Glomerular visceral epithelial cell (primary cell): Measurements from ENCODE around the gene CDK15.
"Not testable (repeated sequence)": the region's sequence is repeated elsewhere in the genome, so short reads cannot be mapped to it uniquely, and the experiment has no call there.

Source experiments
- DNase-seq: peaks from one replicate; pipeline ENCODE4 v3.0.0-alpha.2; 2016; ENCODE audit errors: extremely low spot score

CDK15 gene

GRCh38 chr2:201806442-201807170 is at the start of gene CDK15:
Gene CDK15, plus strand, starts transcription at chr2:201806537. Its CDS starts 128 bp downstream, at chr2:201806665.
- DNase-seq, result peak; percentile 39

- DNase-seq, result peak; percentile 30
Observed at GRCh38 chr2:201758234-201758633, 48.1 kb upstream of the CDK15 start.

- DNase-seq, result no peak
Observed at GRCh38 chr2:201758873-201759272, 47.5 kb upstream of the CDK15 start.

GRCh38 chr2:201759567-201759966 is 46.8 kb upstream of the CDK15 start:
- no peak for DNase-seq

GRCh38 chr2:201761101-201761500 is 45.2 kb upstream of the CDK15 start:
- no peak for DNase-seq

- DNase-seq, result not testable (repeated sequence)
Observed at GRCh38 chr2:201764469-201764868, 41.9 kb upstream of the CDK15 start.

- no peak for DNase-seq
Observed at GRCh38 chr2:201765799-201766198, 40.5 kb upstream of the CDK15 start.

- DNase-seq, result no peak
Observed at GRCh38 chr2:201768918-201769317, 37.4 kb upstream of the CDK15 start.

- DNase-seq, result no peak
Observed at GRCh38 chr2:201769666-201770373, 36.5 kb upstream of the CDK15 start.

- DNase-seq, result no peak
Observed at GRCh38 chr2:201773990-201774389, 32.3 kb upstream of the CDK15 start.

GRCh38 chr2:201774546-201774945 is 31.8 kb upstream of the CDK15 start:
- no peak for DNase-seq

- no peak for DNase-seq
Observed at GRCh38 chr2:201775326-201775725, 31.0 kb upstream of the CDK15 start.

- DNase-seq, result no peak
Observed at GRCh38 chr2:201777043-201777442, 29.3 kb upstream of the CDK15 start.

GRCh38 chr2:201777869-201778268 is 28.5 kb upstream of the CDK15 start:
- no peak for DNase-seq

GRCh38 chr2:201779901-201780673 is 26.2 kb upstream of the CDK15 start:
- DNase-seq, result peak; percentile 53

GRCh38 chr2:201780674-201781493 is 25.5 kb upstream of the CDK15 start, which contains the start of gene ALS2:
Gene ALS2, minus strand, starts transcription at chr2:201780933. Its CDS starts 12,048 bp downstream, at chr2:201768885.
- peak; percentile 99 for DNase-seq

- DNase-seq, result no peak
Observed at GRCh38 chr2:201781557-201782051, 24.7 kb upstream of the CDK15 start.

- no peak for DNase-seq
Observed at GRCh38 chr2:201784563-201784962, 21.8 kb upstream of the CDK15 start.

- no peak for DNase-seq
Observed at GRCh38 chr2:201785135-201785534, 21.2 kb upstream of the CDK15 start.

GRCh38 chr2:201786471-201786870 is 19.9 kb upstream of the CDK15 start:
- peak; percentile 61 for DNase-seq

- DNase-seq, result no peak
Observed at GRCh38 chr2:201788371-201788770, 18.0 kb upstream of the CDK15 start.
